Thyroid gland (tissue), 4 donors: ENCODE results near the gene ZNRF4. TPM values are rescaled to one million over a fixed set of nuclear protein-coding genes. Genes with fewer than 3 reads are reported as not detected.
"Not testable (repeated sequence)": the region's sequence is repeated elsewhere in the genome, so short reads cannot be mapped to it uniquely, and the experiment has no call there.

ENCODE experiments used
- DNase-seq, 2 donors: peaks; one replicate each; pipeline ENCODE4 v3.0.0-alpha.2; 2019
- H3K27ac ChIP-seq, 3 donors: fragments of 200-600 bp; sonication (generic); 1 replicate in 2 of 3; 2 replicates in 1 of 3; pipeline ENCODE4 v1.5.1; 2016 to 2019; ENCODE audit warnings: mild to moderate bottlenecking in 1 of 3, moderate library complexity in 1 of 3
- H3K27me3 ChIP-seq: fragments of 200-600 bp; sonication (generic); one replicate; pipeline ENCODE4 v1.5.1; 2019
- H3K36me3 ChIP-seq, 2 donors: fragments of 200-600 bp; sonication (generic); one replicate each; pipeline ENCODE4 v1.5.1; 2016 to 2019
- H3K4me1 ChIP-seq, 2 donors: fragments of 200-600 bp; sonication (generic); one replicate each; pipeline ENCODE4 v1.5.1; 2017 to 2019
- H3K4me3 ChIP-seq, 3 donors: fragments of 200-600 bp; sonication (generic); replicated peaks in 1 of 3; 1 replicate in 2 of 3; 2 replicates in 1 of 3; pipeline ENCODE4 v1.5.1; 2016; ENCODE audit warnings: mild to moderate bottlenecking in 1 of 3
- H3K9me3 ChIP-seq: fragments of 200-600 bp; sonication (generic); one replicate; pipeline ENCODE4 v1.5.1; 2017
- POLR2A ChIP-seq, 2 donors: fragments of 450-650 bp; IDR thresholded peaks; one replicate each; pipeline ENCODE4 v1.6.1; 2017; ENCODE audit warnings: antibody characterized with exemption in 2 of 2, mild to moderate bottlenecking in 2 of 2, moderate library complexity in 1 of 2
- WGBS, 2 donors: methylation state at CpG; one replicate each; pipeline ENCODE4 v1.1.5; 2017; 5-methylcytosine and 5-hydroxymethylcytosine counted together
- intact Hi-C: fragments of 100-400 bp; cut with DNase I; formaldehyde crosslinking; loops from one replicate; pipeline ENCODE4 v1.15.1; 2023
- total RNA-seq, 4 donors: library from RNA; depleted of rRNA; stranded (reverse); fragments of >200 nt; gene quantifications; one replicate each; pipeline ENCODE4 v1.2.3, GENCODE V29; 2016
- TF ChIP-seq, protein P1 (sequence below), 6 experiments: fragments of 200-600 bp in 3 of 6; fragments of 450-650 bp in 3 of 6; sonication (generic) in 3 of 6; IDR thresholded peaks; one replicate each; pipeline ENCODE4 v1.5.1; 2016 to 2019; ENCODE audit warnings: antibody characterized with exemption in 6 of 6, mild to moderate bottlenecking in 2 of 6, inconsistent platforms in 1 of 6, moderate library complexity in 1 of 6

ZNRF4 gene, protein sequence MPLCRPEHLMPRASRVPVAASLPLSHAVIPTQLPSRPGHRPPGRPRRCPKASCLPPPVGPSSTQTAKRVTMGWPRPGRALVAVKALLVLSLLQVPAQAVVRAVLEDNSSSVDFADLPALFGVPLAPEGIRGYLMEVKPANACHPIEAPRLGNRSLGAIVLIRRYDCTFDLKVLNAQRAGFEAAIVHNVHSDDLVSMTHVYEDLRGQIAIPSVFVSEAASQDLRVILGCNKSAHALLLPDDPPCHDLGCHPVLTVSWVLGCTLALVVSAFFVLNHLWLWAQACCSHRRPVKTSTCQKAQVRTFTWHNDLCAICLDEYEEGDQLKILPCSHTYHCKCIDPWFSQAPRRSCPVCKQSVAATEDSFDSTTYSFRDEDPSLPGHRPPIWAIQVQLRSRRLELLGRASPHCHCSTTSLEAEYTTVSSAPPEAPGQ
- under 1 TPM in 1 of 4 donors, not detected in 3; 0.40 TPM for total RNA-seq

- Histone ChIP-seq H3K27ac (no peak within 1 kb of the TSS), H3K4me3 (no peak within 1 kb of the TSS), H3K9me3 (no peaks in the 10 kb centered on the region), H3K36me3 (no peaks in the 10 kb centered on the region), H3K4me1 (no peaks in the 10 kb centered on the region), H3K27me3 (no peaks in the 10 kb centered on the region)
- DNase-seq, result no peak
- WGBS, 2 donors, result 89 to 91% methylated on average over 33 to 39 of the region's 62 CpGs
- no peak for TF ChIP-seq POLR2A (IDR thresholded peaks at IDR 0.05)
- TF ChIP-seq, protein P1, sequence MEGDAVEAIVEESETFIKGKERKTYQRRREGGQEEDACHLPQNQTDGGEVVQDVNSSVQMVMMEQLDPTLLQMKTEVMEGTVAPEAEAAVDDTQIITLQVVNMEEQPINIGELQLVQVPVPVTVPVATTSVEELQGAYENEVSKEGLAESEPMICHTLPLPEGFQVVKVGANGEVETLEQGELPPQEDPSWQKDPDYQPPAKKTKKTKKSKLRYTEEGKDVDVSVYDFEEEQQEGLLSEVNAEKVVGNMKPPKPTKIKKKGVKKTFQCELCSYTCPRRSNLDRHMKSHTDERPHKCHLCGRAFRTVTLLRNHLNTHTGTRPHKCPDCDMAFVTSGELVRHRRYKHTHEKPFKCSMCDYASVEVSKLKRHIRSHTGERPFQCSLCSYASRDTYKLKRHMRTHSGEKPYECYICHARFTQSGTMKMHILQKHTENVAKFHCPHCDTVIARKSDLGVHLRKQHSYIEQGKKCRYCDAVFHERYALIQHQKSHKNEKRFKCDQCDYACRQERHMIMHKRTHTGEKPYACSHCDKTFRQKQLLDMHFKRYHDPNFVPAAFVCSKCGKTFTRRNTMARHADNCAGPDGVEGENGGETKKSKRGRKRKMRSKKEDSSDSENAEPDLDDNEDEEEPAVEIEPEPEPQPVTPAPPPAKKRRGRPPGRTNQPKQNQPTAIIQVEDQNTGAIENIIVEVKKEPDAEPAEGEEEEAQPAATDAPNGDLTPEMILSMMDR (IDR thresholded peaks at IDR 0.05), result no peak
- intact Hi-C loops, result no loop called here
These were observed at the start of gene ZNRF4 for GRCh38 chr19:5455367-5456129. ZNRF4 (plus strand) TSS chr19:5455417; CDS start chr19:5455492, 75 bp downstream.

GRCh38 chr19:5406198-5406597 lies 49.0 kb upstream of the ZNRF4 start:
- H3K27me3 ChIP-seq, H3K36me3 ChIP-seq, H3K4me3 ChIP-seq, DNase-seq, H3K27ac ChIP-seq, H3K9me3 ChIP-seq, intact Hi-C loops, H3K4me1 ChIP-seq: not testable (repeated sequence)
- 75 to 94% methylated on average over 6 of the region's 6 CpGs for WGBS, 2 donors

DNA sequence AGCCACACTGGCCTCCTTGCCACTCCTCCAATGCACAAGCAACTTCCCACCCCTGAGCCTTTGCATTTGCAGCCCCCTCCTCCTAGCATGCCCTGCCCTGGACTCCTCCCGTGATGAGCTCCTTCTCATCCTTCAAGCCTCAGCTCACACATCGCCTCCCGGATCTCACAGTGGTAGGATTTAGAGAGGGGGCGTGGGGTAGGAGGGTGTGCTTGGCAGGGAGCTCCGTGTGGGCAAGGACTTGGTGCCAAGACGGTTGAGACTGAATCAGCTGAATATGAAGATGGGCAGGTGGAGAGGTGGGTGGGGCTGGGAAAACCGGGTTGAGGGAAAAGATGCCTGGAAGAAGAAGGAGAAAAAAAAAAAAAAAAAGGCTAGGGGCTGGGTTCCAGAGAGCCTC lies 48.4 kb upstream of the ZNRF4 start:
- no peaks in the 10 kb centered on the region for H3K27me3 ChIP-seq
- H3K4me3 ChIP-seq, result no peak overlapping the region
- H3K4me1 ChIP-seq, result no peaks in the 10 kb centered on the region
- H3K9me3 ChIP-seq, result no peaks in the 10 kb centered on the region
- no peak for TF ChIP-seq POLR2A (IDR thresholded peaks at IDR 0.05)
- TF ChIP-seq, protein P1 (IDR thresholded peaks at IDR 0.05), result no peak
- WGBS, 2 donors, result 62 to 64% methylated on average over 7 of the region's 7 CpGs
- intact Hi-C loops, result no loop called here
- DNase-seq, result no peak
- no peak overlapping the region for H3K27ac ChIP-seq
- H3K36me3 ChIP-seq, result no peaks in the 10 kb centered on the region

GRCh38 chr19:5407356-5407755 lies 47.9 kb upstream of the ZNRF4 start:
- Histone ChIP-seq H3K9me3 (no peaks in the 10 kb centered on the region), H3K27ac (no peak overlapping the region), H3K27me3 (no peaks in the 10 kb centered on the region), H3K4me1 (no peaks in the 10 kb centered on the region), H3K4me3 (no peak overlapping the region), H3K36me3 (no peaks in the 10 kb centered on the region)
- intact Hi-C loops, result no loop called here
- no peak for DNase-seq
- TF ChIP-seq POLR2A (IDR thresholded peaks at IDR 0.05), result no peak
- TF ChIP-seq, protein P1 (IDR thresholded peaks at IDR 0.05), result no peak
- WGBS, 2 donors, result 40 to 42% methylated on average over 4 of the region's 4 CpGs

DNA sequence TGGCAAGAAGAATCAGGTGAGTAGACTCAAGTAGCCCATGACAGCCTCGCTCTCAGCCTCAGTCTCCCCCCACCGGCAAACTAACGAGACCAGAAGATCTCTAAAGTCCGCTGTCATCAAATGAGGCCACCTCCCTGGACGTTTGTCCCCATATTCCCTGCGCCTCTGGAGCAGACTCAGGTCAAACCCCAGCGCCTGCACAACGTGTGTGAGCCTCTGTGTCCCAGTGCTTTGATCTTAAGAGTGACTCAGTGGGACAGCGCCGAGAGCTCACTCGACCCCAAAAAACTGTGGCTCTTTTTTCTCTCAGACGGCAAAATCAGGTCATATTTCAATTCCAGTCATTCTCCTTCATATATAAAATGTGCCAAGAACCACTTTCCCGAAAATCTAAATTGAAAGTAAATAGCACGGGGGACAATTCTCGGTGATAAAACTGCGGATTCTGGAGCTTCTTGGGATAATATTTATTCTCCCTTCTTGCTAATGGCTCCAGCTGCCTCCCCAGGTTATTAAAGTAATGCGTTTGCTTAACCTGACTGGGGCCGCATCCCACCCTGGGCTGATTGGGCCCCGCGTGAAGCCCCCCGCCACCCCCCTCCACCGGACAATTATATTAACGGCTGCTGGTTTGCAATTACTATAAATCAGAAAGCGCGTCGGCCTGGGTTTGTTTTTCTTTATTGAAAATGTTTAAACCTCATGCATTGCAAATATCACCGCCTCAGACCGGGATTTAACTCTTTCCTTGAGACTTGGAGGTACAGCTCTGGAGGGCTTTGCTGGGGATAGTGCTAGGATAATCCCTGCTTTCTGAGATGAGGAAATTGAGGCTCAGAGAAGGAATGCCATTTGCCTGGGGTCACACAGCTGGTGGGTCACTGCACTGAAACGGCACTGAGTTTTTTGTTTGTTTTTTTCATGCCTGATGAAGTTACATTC lies 37.5 kb upstream of the ZNRF4 start:
- no peak overlapping the region for H3K27ac ChIP-seq
- no peaks in the 10 kb centered on the region for H3K36me3 ChIP-seq
- no peak for DNase-seq
- no peaks in the 10 kb centered on the region for H3K27me3 ChIP-seq
- TF ChIP-seq, protein P1 (IDR thresholded peaks at IDR 0.05), result no peak
- no peak for TF ChIP-seq POLR2A (IDR thresholded peaks at IDR 0.05)
- H3K9me3 ChIP-seq, result no peaks in the 10 kb centered on the region
- intact Hi-C loops, result no loop called here
- WGBS, 2 donors, result 48 to 57% methylated on average over 29 of the region's 29 CpGs
- no peak overlapping the region for H3K4me3 ChIP-seq
- peaks cover 0 to 4% of the 10 kb centered on the region in 2 donors for H3K4me1 ChIP-seq
